ENCODE data around the gene SPAG6. TPM values are rescaled to one million over a fixed set of nuclear protein-coding genes. Genes with fewer than 3 reads are reported as not detected.
"Not testable (repeated sequence)": the region's sequence is repeated elsewhere in the genome, so short reads cannot be mapped to it uniquely, and the experiment has no call there.

The SPAG6 gene
- total RNA-seq, result 0.70 TPM in 1 of 2 replicates, not detected in the other

DNA sequence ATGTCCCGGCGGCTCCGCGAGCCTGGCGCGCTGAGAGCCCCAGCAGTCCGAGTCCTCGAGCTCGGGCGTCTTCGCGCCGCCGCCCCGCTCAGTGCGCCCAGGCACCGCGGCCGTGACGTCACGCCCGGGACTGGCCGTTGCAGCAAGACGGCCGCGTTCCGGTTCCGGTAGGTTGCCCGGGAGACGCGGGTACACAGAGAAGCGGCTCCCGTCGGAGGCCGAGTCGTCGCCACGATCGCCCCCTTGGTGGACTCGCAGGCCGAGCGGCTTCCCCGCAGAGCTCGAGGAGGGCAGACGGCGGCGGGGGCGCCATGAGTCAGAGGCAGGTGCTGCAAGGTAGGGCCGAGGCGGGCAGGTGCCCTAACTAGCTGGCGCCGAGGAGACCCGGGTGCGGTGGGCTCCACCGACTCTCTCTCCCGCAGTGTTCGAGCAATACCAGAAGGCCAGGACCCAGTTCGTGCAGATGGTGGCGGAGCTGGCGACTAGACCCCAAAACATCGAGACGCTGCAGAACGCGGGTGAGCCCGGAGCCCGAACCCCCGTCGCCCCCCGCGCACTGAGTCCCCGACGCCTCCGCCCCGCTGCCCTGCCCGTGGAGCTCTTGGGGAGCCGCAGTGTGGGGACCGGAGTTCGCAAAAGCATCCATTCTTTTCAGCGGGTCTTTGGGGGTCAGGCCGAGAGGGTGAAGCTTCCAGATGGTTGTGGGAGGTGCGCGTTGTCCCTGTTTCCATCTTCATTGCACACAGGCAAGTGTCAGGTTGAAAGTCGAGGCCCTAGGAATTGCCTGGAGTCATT, at the start of gene SPAG6:
Gene SPAG6, plus strand, starts transcription at position 196 of the 795 bp plus-strand sequence. Its CDS starts 116 bp downstream, at position 312.
- no peak for DNase-seq (ENCODE audit: low read depth)

DNA sequence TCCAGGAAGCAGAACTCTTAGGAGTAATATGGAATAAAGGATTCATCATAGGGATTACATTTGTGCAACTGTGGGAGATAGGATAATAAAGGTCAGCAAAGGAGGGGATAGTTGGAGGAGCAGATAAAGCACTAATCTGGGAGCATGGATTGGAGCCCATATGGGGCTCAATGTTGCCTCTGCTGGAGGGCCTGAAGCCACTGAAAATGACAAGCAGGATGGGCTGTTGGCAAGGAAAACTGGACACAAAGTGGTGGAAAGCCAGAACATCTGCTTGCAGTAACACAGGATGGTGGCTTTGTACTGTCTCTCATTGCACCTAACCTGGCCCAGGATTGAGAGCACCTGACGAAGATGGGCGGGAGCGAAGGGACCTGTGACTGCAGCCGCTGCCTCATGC, 44.1 kb upstream of the SPAG6 start:
- DNase-seq (ENCODE audit: low read depth), result no peak

GRCh38 chr10:22303461-22303860, 41.8 kb upstream of the SPAG6 start:
- DNase-seq (ENCODE audit: low read depth), result no peak

DNA sequence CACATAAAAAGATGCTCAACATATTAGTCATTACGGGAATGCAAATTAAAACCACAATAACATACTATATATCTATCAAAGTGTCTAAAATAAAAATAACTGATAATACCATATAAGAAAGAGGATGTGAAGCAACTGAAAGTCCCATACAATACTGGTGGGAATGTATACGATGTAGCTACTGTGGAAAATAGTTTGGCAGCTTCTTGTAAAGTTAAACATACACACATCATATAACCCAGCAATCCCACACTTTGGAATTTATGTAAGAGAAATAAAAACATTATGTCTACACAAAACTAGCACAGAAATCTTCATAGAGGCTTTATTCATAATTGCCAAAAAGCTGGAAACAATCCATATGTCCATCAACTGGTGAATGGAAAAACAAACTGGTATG, 39.6 kb upstream of the SPAG6 start:
- DNase-seq (ENCODE audit: low read depth), result no peak

GRCh38 chr10:22308390-22308789, 36.9 kb upstream of the SPAG6 start:
- DNase-seq (ENCODE audit: low read depth), result no peak

- no peak for DNase-seq (ENCODE audit: low read depth)
Measured at GRCh38 chr10:22309180-22310000, 35.9 kb upstream of the SPAG6 start.

DNA sequence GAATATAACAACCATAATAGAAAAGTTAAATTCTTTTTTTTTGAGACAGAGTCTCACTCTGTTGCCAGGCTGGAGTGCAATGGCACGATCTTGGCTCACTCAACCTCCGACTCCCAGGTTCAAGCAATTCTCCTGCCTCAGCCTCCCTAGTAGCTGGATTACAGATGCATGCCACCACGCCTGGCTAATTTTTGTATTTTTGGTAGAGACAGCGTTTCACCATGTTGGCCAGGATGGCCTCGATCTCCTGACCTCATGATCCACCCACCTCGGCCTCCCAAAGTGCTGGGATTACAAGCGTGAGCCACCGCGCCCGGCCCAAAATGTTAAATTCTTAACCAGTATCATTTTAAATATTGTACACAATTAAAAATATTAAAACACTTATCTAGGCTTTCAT, 35.3 kb upstream of the SPAG6 start:
- DNase-seq (ENCODE audit: low read depth), result not testable (repeated sequence)

DNA sequence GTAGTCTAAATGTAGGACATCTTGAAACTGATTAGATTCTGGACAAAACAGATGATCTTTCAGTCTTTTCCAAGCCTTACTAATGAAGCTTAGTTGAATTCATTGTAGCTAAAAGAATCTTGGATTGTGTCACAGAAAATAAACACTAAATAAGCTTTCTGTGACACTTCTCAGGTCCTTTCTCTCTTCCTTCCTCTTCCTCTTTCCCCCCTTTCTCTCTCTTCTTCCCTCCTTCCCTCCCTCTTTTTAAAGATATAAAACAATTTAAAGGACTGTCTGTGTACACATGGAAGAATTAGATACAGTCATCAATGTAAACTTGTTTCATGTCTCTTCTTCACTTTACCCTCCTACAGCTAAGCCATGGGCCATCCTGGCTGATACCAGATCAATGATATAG, 34.4 kb upstream of the SPAG6 start:
- DNase-seq (ENCODE audit: low read depth), result no peak

- no peak for DNase-seq (ENCODE audit: low read depth)
Measured at GRCh38 chr10:22314852-22315251, 30.4 kb upstream of the SPAG6 start.

GRCh38 chr10:22315455-22316285, 29.6 kb upstream of the SPAG6 start:
- no peak for DNase-seq (ENCODE audit: low read depth)

DNA sequence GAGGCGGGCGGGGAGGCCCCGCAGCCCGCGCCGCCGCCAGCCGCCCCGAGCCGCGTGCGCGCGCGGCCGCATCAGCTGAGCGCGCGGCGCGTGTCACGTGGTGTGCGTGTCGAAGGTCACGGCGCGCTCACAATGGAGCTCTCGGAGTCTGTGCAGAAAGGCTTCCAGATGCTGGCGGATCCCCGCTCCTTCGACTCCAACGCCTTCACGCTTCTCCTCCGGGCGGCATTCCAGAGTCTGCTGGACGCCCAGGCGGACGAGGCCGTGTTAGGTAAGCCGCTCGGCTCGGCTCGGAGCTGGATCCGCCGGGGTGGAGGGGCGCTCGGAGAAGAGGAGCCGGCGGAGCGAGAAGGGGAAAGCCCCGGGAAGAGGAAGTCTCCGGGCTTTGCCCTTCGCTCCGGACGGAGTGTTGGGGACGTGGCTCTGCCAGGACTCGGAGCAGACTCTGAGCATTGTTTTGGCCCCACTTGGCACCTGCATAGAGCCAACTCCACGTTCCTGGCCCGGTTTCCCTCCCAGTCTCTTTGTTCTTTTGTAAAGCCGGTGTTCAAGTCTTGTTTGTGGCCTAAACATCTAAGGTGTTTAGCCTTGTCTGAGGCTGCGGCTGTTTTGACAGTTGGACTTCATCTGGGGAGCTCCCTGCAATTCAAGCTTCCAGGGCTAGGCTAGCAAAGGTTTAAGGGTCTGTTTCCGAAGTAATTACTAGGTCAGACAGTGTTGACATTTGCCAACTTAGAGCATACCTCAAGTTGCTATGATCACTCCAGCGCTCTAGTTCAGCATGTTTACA, 28.8 kb upstream of the SPAG6 start, which contains the start of gene COMMD3:
Gene COMMD3, plus strand, starts transcription at position 103 of the 790 bp plus-strand sequence. Its CDS starts 30 bp downstream, at position 133.
- DNase-seq (ENCODE audit: low read depth), result peak; percentile 48

DNA sequence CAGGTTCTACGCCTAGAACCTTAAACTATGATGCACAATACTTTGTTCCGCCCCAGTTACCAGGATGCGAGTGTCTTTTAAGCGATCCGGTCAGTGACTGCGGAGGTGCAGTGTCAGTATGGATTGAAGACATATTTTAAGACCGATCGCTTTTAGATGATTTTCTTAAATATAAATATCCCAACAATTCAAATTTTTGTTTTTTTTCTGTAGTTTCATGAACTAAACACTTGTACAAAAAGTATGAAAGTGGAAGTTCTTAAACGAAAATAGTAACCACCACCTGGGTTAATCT, 28.3 kb upstream of the SPAG6 start:
- DNase-seq (ENCODE audit: low read depth), result no peak

- no peak for DNase-seq (ENCODE audit: low read depth)
Measured at GRCh38 chr10:22317771-22318565, 27.3 kb upstream of the SPAG6 start.

- DNase-seq (ENCODE audit: low read depth), result no peak
Measured at GRCh38 chr10:22318772-22319171, 26.5 kb upstream of the SPAG6 start.

GRCh38 chr10:22319547-22319979, 25.7 kb upstream of the SPAG6 start:
- no peak for DNase-seq (ENCODE audit: low read depth)

GRCh38 chr10:22319980-22320558, 25.2 kb upstream of the SPAG6 start:
- DNase-seq (ENCODE audit: low read depth), result no peak

DNA sequence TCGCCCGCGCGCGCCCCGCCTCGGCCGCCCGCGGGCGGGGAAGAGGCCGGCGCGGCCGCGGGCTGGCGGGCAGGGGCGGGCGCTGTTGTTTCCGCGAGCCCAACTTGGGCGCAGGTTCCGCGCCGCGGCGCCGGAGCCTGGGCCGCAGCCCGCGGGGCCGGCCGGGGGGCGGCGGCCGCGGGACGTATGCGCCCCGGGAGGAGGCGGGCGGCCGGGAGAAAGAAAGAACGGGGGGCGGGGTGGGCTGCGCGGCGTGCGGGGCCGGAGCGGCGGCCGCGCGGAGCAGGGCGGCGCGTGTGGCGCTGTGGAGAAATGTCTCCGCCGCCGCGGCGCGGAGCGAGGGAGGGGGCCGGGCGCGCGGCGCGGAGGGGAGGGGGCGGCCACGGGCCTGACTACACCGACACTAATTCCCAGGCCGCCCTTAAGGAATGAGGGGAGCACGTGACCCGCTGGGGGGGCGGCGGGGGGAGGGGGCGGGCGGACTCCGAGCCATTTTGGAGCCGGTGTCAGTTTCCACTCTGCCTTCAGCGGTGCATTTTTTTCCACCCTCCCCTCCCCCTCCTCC, 24.6 kb upstream of the SPAG6 start, which contains the start of gene BMI1:
Gene BMI1, plus strand, starts transcription at position 509 of the 565 bp plus-strand sequence. CDS start 5,351 bp downstream, outside the sequence.
- no peak for DNase-seq (ENCODE audit: low read depth)

DNA sequence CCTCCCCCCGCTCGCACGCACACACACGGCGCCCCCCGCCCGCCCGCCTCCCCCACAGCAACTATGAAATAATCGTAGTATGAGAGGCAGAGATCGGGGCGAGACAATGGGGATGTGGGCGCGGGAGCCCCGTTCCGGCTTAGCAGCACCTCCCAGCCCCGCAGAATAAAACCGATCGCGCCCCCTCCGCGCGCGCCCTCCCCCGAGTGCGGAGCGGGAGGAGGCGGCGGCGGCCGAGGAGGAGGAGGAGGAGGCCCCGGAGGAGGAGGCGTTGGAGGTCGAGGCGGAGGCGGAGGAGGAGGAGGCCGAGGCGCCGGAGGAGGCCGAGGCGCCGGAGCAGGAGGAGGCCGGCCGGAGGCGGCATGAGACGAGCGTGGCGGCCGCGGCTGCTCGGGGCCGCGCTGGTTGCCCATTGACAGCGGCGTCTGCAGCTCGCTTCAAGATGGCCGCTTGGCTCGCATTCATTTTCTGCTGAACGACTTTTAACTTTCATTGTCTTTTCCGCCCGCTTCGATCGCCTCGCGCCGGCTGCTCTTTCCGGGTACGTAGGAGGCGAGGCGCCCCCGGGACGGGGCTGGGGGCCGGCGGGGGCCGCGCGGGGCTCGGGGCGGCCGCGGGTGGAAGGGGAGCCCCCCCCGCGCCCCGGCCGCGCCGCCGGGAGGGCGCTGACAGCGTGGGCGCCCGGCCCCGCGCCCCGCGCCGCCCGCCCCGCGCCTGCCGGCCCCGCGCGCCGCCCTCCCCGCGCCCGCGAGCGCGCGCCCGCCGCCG, 24.0 kb upstream of the SPAG6 start:
- no peak for DNase-seq (ENCODE audit: low read depth)
